HG03571 (cell line): ENCODE data around the gene CCDC88C.
A peak's percentile ranks its signal among the peaks of the same experiment; 100 is the strongest.

ENCODE experiments used
- ATAC-seq: cut with Tn5 transposase; IDR thresholded peaks from one replicate; pipeline ENCODE4 v1.9.1; 2021; ENCODE audit not compliant: unreplicated experiment

Gene CCDC88C

DNA sequence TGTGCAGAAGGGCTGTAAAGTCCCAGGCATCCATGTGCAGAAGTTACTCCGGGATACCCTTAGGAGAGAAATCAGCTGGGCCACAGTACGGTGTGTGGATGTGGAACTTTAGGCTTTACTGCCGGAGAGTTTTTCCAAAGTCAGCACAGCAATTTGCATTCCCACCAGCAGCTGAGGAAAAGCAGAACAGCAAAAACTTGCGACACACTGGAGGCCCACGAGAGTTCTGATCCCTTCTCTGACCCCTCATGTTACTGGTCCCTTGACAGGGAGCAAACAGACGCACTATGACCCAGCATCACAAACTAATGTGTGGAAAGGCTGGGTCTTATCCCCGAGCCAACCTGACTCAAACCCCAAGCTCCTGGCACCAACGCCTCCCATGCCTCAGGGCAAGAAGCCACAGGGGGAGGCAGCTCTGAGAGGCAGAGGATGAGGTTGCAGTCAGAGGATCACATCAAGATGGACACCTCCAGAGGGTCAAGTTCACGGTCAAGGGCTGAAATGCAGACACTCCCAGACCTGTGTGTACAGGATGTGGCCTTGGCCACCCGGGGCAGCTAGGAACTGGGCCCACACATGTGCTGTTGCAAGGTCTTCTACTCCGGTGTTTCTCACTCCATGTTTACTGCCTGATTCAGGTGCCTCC is 38.6 kb downstream of the CCDC88C start:
- ATAC-seq = no peak

DNA sequence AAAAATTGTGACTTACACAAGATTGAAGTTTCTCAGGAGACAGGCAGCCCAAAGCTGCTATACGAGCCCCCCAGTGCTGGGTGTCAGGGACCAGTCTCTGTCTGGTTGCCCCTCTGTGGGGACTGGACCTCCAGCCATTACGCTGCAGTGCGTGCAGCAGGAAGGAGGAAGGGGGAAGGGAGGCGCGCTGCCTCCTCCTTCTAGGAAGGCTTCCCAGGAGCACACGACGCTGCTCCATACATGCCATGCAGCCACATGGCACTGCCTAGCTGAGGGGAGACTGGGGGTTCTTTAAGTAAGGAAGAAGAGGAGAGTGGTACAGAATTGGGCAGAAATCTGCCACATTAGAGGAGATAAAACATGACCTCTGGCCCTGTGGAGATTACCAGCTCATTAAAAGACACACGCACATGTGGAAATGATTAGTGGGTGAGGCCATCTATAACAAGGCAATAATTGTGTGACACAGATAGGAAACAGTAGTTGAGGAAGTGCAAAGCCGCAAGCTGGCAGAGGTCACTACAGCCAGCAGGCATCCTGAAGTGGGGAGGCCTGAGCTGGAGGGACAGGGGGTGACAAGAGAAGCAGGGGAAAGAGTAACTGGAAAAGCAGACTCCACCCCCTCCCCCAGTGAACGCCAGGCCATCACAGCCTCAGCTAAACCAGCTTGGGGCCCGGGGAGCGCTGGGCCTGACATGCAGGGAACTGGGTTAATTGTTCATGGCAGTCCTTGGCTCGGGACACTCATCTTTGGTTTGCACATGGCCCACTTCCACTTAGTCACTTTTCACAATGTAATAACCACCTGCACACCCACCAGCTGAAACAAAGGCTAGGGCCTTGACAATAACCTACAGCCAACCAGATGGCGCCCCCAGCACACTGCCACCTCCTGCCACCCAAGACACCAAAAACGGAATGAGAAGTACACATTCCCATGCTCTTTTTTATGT is 39.6 kb downstream of the CCDC88C start:
- no peak for ATAC-seq

DNA sequence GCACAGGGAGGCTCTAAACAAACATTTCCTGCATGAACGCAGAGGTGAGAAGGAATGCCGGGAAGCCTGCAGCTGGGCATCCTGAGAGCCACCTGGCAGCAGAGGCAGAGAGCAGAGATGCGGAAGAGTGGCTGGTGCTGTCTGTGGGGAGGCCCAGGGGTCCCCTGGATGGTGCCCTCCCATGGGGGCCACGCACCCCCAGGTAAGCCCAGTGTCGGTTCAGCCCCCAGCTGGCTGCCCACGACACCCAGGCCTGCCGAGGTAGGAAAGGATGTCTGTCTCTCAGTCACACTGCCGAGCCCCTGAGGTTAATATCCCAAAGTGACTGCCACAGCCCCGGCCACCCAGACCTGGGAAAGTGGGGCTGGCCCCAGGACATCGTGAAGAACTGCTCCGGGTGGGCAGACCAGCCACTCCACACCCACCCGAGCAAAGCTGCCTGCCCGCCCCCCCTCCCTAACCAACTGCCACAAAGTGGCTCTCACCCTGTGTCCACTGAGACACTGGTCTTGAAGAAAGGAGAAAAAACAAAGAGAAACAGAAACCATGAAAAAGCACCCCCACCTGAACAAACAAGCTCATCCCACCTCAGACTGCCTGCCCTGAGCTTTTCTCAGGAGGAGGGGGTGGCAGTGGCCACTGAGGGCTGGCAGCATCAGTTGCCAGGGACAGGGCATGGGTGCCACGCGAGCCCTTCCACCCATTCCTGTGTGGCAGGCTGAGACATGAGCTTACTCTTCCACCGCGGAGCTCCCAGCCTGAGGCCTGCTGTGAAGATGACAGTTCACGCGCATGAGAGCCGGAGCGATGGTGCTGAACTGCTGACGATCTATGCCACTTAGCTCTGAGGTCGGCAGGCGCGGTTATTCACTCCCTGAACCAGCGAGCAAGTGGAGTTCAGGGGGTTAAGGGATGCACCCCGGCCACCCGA is 40.8 kb downstream of the CCDC88C start:
- no peak for ATAC-seq

DNA sequence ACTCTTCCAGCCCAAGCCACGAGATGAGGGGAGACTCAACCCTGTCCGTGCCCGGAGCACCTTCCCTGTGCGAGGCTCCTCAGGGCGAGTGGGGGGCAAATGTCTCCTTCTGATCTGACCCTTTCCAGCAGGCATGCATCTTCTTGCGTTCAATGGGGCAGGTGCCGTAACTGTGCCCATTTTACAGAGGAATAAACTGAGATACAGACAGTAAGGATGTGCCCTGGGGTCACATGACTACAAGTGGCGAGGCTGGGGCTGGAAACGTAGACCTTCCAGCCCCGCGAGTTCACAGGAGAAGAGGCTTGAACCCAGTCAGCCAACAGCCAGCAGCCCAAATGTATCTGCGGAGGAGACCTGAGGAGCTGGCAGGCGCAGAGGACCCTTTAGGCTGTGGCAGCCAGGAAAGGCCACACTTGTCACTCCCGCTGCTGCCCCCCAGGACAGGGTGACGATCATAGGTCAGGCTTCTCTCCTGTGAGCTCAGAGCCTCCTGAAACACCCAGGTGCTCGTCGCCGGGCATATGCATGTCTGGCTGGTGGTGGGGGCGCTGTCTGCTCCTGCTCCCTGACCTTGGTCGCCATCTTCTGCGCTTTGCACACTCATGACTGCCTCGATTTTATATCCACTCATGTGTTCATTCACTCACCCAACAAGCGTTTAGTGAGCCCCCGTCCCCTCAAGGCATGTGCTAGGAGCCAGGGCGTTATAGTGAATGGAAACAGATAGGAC is 41.7 kb downstream of the CCDC88C start:
- no peak for ATAC-seq

DNA sequence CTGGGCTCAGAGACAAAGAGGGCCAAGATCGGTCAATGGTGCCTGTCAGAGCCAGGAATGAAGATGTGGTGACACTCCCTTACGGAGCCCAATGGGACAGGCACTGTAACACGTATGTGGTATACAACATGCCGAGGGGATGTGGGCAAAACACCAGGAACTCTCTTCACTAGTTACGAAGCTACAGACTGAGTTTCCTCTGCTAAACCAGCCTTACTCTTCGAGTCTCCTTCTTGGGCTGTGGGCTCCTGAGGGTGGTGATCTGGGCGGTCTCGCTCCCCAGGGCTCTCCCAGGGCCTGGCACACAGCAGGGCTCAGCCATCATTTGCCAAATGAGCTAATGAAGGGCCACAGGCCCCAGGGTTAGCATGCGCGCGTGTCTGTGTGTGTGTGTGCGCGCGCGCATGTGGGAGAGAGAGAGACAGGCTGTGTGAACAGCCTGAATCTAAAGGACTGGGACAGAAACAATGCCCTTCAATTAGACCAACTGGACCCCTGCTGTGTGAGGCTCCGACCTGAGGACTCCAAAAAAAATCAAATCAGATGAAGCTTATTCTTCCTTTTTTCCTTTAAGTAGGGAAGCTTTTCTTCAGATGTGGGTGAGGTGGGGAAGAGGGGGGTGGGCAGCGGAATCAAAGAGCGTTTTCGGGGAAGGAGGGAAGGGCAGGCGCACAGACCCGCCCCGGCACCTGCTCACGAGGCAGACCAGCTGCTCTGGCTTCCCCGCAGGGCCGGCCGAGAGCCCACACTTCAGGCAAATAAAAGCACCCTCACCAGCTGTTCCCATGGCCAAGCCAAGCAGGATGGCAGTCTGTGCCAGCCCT is 42.5 kb downstream of the CCDC88C start:
- no peak for ATAC-seq

DNA sequence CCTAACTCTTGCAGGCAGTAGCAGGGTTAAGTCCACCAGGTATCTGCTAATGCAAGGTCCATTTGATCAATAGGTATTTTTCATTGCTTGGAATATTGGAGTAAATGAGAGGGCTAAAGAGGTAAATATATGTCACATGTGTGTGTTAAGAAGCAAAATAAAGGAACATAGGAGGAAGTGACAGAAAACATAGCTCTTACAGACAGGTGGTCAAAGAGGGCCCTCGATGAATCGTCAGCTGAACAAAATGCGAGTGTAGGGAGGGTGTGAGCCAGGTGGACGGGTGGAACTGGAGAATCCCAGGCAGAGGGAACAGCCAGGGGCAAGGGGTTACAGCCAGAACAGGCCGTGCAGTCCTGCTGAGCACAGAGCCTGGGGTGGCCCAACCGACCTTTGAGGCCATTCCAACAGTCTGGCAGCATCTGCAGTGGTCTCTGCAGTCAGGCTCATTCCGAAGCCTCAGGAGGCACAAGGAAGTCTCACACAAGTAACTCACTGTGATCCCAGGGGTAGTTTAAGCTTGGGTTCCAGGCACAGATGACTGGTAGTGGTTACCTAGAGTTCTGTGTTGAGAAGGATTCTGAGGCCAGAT is 43.2 kb downstream of the CCDC88C start:
- ATAC-seq = no peak

DNA sequence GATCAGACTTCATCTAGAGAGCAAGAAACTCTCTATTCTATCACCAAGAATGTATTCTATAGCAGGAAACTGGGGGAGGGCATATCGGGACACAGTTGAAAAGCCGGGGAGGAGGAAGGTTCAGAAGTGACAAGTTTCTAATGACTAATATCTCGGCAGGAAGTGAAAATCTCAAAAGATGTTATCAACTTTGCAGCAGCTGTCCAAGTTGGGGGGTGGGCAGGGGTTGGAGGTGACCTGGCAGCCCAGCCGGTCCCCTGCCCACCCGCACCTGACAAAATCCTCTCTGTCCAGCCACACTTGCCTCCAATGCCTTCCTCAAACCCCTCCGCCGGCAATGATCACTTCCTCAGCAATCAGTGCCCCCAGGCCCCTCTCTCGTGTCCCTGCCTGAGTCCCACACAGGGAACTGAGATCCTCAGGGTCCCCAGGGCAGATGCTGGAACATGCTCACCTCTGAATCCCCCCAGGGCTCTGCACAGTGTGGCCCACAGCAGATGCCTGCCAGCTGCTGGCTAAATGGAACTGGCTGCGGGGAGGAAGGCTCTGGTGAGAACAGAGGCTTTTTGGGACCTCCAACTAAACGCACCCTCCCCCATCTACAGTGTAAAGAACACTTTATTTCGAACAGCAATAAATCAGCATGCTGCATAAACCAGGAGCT is 43.9 kb downstream of the CCDC88C start:
- peak; percentile 57 for ATAC-seq

DNA sequence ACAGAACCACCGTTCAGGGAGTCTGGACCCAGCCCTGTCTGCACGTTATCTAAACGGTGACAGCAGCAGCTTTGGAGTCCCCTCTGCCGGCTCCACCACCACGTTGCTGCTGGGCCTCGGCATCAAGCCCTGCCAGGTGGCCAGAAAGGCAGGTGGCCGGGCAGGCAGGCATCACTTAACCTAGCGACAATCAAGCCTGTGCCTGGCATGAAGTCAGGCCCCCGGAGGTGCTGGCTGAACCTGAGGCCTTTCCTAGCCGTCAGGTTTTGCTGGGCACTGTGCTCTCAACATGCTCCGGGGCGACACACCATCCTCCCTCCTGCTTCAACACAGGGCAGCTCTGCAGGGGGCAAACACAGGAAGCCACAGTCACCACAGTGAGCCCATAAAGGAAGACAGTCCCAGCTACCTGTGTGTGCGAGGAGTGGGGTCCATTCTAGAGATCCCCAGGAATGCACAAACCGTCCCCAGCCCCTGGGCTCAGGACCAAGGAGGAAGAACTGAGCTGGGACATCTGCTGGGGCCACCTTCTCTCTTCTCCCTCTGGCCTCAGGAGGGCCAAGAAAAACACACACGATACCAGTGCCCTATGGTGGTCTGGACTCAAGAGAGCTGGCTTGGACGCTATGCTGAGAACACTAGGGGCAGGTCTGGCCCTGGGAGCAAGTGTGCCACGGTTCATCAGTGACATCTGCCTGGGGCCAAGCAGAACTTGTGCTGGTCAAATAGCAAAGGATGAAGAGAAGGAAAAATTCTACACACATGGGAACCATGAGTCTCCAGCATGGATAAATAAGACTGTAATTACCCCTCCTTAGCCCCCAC is 44.7 kb downstream of the CCDC88C start:
- peak; percentile 19 for ATAC-seq

DNA sequence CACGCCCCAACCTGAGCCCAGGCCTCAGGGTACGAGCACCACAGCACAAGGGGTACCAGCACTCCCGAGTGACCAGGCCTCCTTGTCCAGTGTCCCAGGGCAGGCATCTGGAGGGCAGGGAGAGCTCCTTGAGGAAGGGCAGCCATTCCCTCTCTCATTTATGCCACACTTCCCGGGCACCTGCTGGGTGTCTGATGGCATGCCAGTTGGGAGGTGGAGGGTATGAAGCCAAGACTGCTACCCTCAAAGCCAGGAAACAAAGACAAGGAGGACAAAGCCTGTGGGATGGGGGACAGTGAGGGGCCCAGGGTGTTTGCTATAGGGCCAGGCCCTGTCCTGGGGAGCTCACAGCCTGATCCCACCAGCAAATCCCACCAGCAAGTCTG is 45.6 kb downstream of the CCDC88C start:
- ATAC-seq = no peak

DNA sequence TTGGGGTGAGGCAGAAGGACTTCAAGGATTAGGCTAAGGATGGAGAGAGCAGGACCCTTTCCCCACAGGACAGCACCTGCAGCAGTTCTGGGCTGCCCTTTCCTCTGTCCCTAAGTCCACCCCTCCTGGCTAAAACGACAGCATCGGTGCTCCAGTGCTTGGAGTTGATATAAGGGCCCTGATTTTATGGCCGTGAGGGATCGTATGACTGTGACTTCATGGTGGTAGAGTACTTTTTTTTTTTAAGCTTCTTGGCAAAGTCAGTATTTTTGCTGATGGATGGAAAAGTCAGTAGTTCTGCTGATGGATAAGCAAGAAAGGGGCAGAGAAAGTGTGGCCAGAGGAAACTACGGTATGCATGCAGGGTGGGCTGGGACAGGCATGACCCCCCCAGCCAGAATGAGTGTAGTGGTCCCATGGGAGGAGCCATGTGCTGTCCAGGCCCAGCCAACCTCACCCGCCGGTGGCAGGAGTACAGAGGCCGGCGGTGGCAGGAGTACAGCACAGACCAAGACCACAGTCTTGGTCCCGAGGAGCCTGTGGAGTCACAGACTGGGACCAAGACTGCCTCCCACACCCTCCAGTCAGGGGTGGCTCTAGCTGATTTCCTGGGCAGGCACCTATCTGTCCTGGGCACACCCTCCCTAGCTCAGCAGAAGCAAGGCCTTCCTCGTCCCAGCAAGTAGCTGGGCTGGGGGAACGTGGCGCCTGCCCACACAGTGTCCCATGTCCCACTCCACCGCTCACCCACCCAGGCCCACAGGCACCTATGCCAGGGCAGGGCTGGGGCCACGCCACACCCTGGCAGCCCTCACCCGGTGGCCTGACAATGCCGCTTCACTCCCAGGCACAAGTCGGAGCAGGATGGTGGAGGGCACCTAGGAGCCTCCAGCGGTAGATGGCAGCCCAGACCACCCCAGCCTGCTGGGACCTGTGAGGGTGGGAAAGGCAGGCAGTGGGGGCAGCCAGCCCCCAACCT is 46.3 kb downstream of the CCDC88C start:
- no peak for ATAC-seq

DNA sequence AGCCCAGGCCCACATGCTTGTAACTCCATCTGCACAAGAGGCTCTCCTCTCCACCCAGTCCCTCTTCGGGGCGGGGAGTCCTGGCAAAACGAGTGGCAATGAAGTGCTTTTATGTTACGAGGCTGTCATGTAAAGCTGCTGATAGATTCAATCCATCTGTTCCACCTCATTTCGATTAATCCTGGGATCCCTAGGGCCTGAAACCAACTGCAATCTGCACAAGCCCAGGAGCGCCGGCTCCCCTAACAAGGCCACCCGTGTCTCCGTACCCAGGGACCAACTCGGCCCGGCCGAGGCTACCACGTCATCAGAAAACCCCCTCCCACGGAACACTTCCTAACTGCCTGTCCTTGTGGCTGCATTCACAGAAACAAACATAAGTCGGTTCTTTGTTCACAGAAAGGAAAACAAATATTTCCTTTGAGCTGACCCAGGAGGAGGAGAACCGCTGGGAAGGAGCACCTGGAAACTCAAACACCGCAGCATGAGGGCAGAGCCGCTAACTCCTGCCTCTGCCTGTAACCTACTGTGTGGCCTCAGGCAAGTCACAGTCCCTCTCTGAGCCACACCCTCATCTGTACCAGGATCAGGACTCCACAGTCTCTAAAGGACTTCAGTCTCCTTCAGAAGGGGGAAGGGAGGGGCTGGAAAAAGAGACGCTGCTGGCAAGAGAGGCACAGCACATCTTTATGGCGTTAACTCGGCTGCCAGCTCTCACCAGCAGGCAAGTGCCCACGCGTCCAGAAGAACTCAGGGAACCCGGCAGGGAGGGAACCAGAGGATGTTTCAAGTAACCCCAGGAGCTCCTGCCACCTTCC is 47.8 kb downstream of the CCDC88C start:
- ATAC-seq = no peak

DNA sequence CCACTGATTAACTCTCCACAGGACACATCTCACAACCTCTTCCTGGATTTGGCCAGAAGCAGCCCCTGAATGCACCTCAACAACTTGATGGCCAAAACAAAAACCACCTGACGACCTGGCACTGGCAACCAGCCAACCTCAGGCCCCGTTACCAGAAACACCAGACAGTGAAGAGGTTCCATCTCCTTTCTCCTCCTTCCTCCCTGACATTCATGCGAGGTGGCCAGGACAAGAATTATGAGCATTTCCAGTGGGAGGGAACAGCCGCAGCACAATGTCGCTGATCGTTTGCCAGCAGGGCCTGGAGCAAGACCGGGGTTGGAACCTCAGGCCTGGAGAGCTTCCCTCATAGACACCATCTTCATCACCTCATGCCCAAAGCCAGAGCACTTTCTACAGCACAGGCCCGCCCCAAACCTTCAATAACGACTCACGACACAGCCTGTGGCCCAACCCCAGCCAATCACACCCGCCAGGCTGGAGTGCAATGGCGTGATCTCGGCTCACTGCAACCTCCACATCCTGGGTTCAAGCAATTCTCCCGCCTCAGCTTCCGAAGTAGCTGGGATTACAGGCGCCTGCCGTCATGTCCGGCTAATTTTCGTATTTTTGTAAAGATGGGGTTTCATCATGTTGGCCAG is 48.7 kb downstream of the CCDC88C start:
- ATAC-seq = no peak

DNA sequence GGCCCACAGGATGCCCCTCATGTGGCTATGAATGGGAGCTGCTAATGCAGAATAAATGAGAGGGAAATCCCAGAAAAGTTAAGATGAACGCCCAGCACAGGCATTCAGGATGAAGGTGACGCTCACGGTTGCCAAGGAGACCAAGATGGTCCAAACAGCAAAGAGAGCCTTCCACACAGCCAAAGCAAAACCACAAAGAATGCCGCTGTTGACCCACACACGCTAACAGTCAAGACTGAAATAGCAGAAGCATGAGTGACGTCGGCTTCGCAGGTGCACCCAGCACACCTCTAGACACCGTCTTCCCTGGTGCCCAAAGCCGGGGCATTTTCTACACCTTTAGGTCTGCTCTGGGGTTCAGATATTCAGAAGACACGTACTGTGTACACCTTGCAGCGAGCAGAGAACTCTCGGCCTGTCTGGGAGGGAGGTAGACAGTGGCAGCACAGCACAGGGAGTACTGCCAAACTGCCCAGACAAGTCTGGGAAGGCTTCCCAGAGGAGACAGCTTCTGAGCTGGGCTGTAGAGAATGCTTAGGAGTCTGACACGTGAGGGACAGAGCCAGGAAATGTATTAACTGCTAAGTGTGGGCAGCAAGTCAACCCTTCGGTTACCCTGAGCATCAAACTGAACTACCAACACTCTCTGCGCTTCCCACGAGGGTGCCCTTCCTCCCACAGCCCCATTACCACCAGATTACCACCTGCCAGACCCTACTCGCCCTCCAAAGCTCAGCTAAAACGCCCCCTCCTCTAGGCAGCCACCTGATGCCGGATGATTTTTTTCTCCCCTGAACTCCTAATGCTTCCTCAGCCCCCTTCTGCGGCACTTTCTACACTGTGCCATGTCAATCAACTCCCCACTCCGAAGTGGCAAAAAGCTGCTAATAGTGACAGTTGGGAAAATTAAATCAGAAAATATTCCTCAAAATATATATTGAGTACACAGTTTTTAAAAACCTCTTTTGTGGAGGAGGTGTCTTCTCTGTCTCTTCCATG is 50.1 kb downstream of the CCDC88C start:
- peak; percentile 49 for ATAC-seq

DNA sequence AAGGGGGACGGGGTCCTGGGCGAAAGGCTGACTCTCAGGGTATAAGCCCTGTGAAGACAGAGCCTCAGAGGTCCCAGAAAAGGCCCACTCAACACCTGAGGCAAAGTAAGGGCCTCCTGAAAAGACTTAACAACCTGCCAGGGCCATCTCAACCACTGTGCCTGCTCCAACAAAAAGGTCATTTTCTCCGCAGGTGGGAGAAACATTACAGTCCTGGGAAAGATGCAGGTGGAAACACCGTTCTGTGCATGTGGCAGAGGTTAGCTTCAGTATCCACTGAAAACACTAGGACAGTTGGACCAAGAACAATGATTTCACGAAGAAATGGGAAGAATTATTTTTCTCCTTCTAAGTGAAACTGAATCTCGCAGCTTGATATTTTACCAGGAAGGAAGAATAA is 50.9 kb downstream of the CCDC88C start:
- ATAC-seq = no peak
